MCF 10A (cell line): Measurements from ENCODE around the gene WDR82. TPM values are rescaled to one million over a fixed set of nuclear protein-coding genes. Genes with fewer than 3 reads are reported as not detected.

Experiments used
- BruUV-seq: library from RNA; stranded (reverse); fragments of 400-500 nt; replicated peaks from 2 replicates; lab custom pipeline; 2021; lab: Mats Ljungman, UMichigan
- CTCF ChIA-PET: fragments of 300-600 bp; sonication (Branson Sonifier 250); formaldehyde crosslinking; extraction: SDS; loops from one replicate; lab custom pipeline; 2021; ENCODE audit warnings: antibody characterized with exemption, inconsistent platforms; lab: Yijun Ruan, JAX
- POLR2A ChIA-PET: fragments of 300-600, 350-650 bp; sonication (Branson Sonifier 250); formaldehyde crosslinking; extraction: SDS; loops from one replicate; lab custom pipeline; 2020; ENCODE audit warnings: antibody characterized with exemption, inconsistent platforms; lab: Yijun Ruan, JAX
- DNase-seq: peaks from one replicate; pipeline ENCODE4 v3.0.0-alpha.2; 2018; ENCODE audit not compliant: unreplicated experiment
- H3K27ac Mint-ChIP-seq: one replicate; pipeline ENCODE4 v1.8.0; 2022; ENCODE audit warnings: mild to moderate bottlenecking, low read depth, mixed read lengths; ENCODE audit not compliant: unreplicated experiment
- H3K27me3 Mint-ChIP-seq: one replicate; pipeline ENCODE4 v1.8.0; 2022; ENCODE audit warnings: mixed read lengths; ENCODE audit not compliant: insufficient read depth, unreplicated experiment
- H3K36me3 Mint-ChIP-seq: one replicate; pipeline ENCODE4 v1.8.0; 2022; ENCODE audit warnings: mild to moderate bottlenecking, moderate library complexity, mixed read lengths; ENCODE audit not compliant: insufficient read depth, unreplicated experiment
- H3K4me1 Mint-ChIP-seq: one replicate; pipeline ENCODE4 v1.8.0; 2022; ENCODE audit warnings: mixed read lengths; ENCODE audit not compliant: insufficient read depth, unreplicated experiment
- H3K4me3 Mint-ChIP-seq: one replicate; pipeline ENCODE4 v1.8.0; 2022; ENCODE audit warnings: mild to moderate bottlenecking, moderate library complexity, mixed read lengths; ENCODE audit not compliant: unreplicated experiment
- H3K9me3 Mint-ChIP-seq: one replicate; pipeline ENCODE4 v1.8.0; 2022; ENCODE audit warnings: mixed read lengths; ENCODE audit not compliant: unreplicated experiment
- CTCF ChIP-seq: fragments of 200-600 bp; IDR thresholded peaks from one replicate; pipeline ENCODE4 v1.8.0; 2022; ENCODE audit warnings: antibody characterized with exemption, mild to moderate bottlenecking; ENCODE audit not compliant: unreplicated experiment
- intact Hi-C: fragments of 100-400 bp; cut with micrococcal nuclease; formaldehyde crosslinking; loops from 2 replicates; pipeline ENCODE4 v1.14.1; 2022
- total RNA-seq: library from RNA; stranded (reverse); gene quantifications from 2 replicates; pipeline ENCODE4 v1.2.3, GENCODE V29; 2022

Gene WDR82
- total RNA-seq, 1 experiment from 2014 or later, result 62.5 TPM

- H3K36me3 Mint-ChIP-seq, result no peaks in the 10 kb centered on the region
- intact Hi-C loops, result no loop called here
- H3K27me3 Mint-ChIP-seq, result no peaks in the 10 kb centered on the region
- POLR2A ChIA-PET, result interaction anchor here (0.7 kb wide), 1 partner anchor 124 kb away, joined by 3 read pairs; no protein-coding TSS in a partner anchor
- no peaks in the 10 kb centered on the region for H3K9me3 Mint-ChIP-seq
- DNase-seq, result no peak
- no peak overlapping the region for H3K4me3 Mint-ChIP-seq
- BruUV-seq, result no TSS peak
- no peak overlapping the region for H3K27ac Mint-ChIP-seq
- no peaks in the 10 kb centered on the region for H3K4me1 Mint-ChIP-seq
- CTCF ChIA-PET, result no interaction called here
- no peak for TF ChIP-seq CTCF
These were observed 29.9 kb upstream of the WDR82 start for GRCh38 chr3:52308308-52308707.

- Mint-ChIP-seq H3K27me3 (no peaks in the 10 kb centered on the region), H3K4me1 (no peaks in the 10 kb centered on the region), H3K9me3 (no peaks in the 10 kb centered on the region), H3K36me3 (no peaks in the 10 kb centered on the region), H3K27ac (no peak overlapping the region), H3K4me3 (no peak overlapping the region)
- DNase-seq, result no peak
- no peak for TF ChIP-seq CTCF
- intact Hi-C loops, result no loop called here
- POLR2A ChIA-PET, result no interaction called here
- no TSS peak for BruUV-seq
- CTCF ChIA-PET, result interaction anchor here (0.7 to 1.2 kb wide), 2 partner anchors 32 to 98 kb away, joined by 3 to 4 read pairs; no protein-coding TSS in a partner anchor
These were observed 28.5 kb upstream of the WDR82 start for GRCh38 chr3:52306978-52307377.

- H3K27ac Mint-ChIP-seq, result no peak overlapping the region
- BruUV-seq, result no TSS peak
- no peak overlapping the region for H3K4me3 Mint-ChIP-seq
- no peaks in the 10 kb centered on the region for H3K27me3 Mint-ChIP-seq
- POLR2A ChIA-PET, result no interaction called here
- no peaks in the 10 kb centered on the region for H3K9me3 Mint-ChIP-seq
- DNase-seq, result no peak
- no peaks in the 10 kb centered on the region for H3K4me1 Mint-ChIP-seq
- TF ChIP-seq CTCF, result no peak
- CTCF ChIA-PET, result interaction anchor here (1.2 kb wide), 1 partner anchor 33 kb away, joined by 4 read pairs; no protein-coding TSS in a partner anchor
- intact Hi-C loops, result no loop called here
- H3K36me3 Mint-ChIP-seq, result no peaks in the 10 kb centered on the region
These were observed 27.5 kb upstream of the WDR82 start for GRCh38 chr3:52305926-52306325.

GRCh38 chr3:52303811-52304210 lies 25.4 kb upstream of the WDR82 start:
- ChIA-PET CTCF (interaction anchor here (1.0 to 1.1 kb wide), 2 partner anchors 37 to 81 kb away, joined by 3 to 4 read pairs; no protein-coding TSS in a partner anchor), POLR2A (no interaction called here)
- Mint-ChIP-seq H3K27me3 (no peaks in the 10 kb centered on the region), H3K4me1 (no peaks in the 10 kb centered on the region), H3K36me3 (no peaks in the 10 kb centered on the region), H3K4me3 (no peak overlapping the region), H3K9me3 (no peaks in the 10 kb centered on the region), H3K27ac (no peak overlapping the region)
- no TSS peak for BruUV-seq
- intact Hi-C loops, result no loop called here
- no peak for DNase-seq
- no peak for TF ChIP-seq CTCF
